Inflammatory macrophage (primary cell): ENCODE results near the gene SCAMP1.
"Not testable (repeated sequence)": the region's sequence is repeated elsewhere in the genome, so short reads cannot be mapped to it uniquely, and the experiment has no call there.

Experiments
- DNase-seq, 2 donors: peaks; one replicate each; pipeline ENCODE4 v3.0.0-alpha.2; 2020 to 2022
- total RNA-seq, 18 experiments: gene quantifications; one replicate each; lab custom pipeline; 2026; ENCODE audit warnings: mixed read lengths in 6 of 18, inconsistent platforms in 2 of 18; lab: John Stamatoyannopoulos, UW

Gene SCAMP1
- total RNA-seq: 21.4 to 151 (median 59.6) reads per million in 18 experiments

- peak; percentile 98 for DNase-seq
These were observed at the start of gene SCAMP1 for GRCh38 chr5:78359831-78360673. Gene SCAMP1 (plus strand): TSS chr5:78360617. CDS start chr5:78360672, 55 bp downstream.

- DNase-seq: no peak
These were observed 42.9 kb upstream of the SCAMP1 start for GRCh38 chr5:78317515-78317914.

GRCh38 chr5:78318337-78318736, 42.1 kb upstream of the SCAMP1 start:
- DNase-seq: no peak

GRCh38 chr5:78320401-78320800, 40.0 kb upstream of the SCAMP1 start:
- DNase-seq: peak; percentile 53 to 56

GRCh38 chr5:78323241-78323640, 37.2 kb upstream of the SCAMP1 start:
- no peak for DNase-seq

- DNase-seq: no peak
These were observed 33.5 kb upstream of the SCAMP1 start for GRCh38 chr5:78326930-78327329.

- no peak for DNase-seq
These were observed 32.5 kb upstream of the SCAMP1 start for GRCh38 chr5:78327761-78328510.

GRCh38 chr5:78328585-78329173, 31.7 kb upstream of the SCAMP1 start:
- DNase-seq: peak; percentile 63 to 73

- DNase-seq: no peak
These were observed 28.8 kb upstream of the SCAMP1 start for GRCh38 chr5:78331523-78332080.

GRCh38 chr5:78334811-78335210, 25.6 kb upstream of the SCAMP1 start:
- DNase-seq: no peak

GRCh38 chr5:78335976-78336375, 24.4 kb upstream of the SCAMP1 start:
- DNase-seq: no peak

GRCh38 chr5:78336698-78337097, 23.7 kb upstream of the SCAMP1 start:
- DNase-seq: no peak

- DNase-seq: peak; percentile 78 to 89
These were observed 20.6 kb upstream of the SCAMP1 start for GRCh38 chr5:78339617-78340436.

GRCh38 chr5:78341440-78341839, 19.0 kb upstream of the SCAMP1 start:
- DNase-seq: no peak

- DNase-seq: no peak
These were observed 14.9 kb upstream of the SCAMP1 start for GRCh38 chr5:78345485-78345884.

- no peak for DNase-seq
These were observed 6.9 kb upstream of the SCAMP1 start for GRCh38 chr5:78353520-78353919.

- DNase-seq: peak; percentile 48 to 57
These were observed 6.2 kb upstream of the SCAMP1 start for GRCh38 chr5:78354066-78354670.

- DNase-seq: peak; percentile 26 to 57
These were observed 4.9 kb upstream of the SCAMP1 start for GRCh38 chr5:78355561-78355960.

- DNase-seq: not testable (repeated sequence)
These were observed 974 bp upstream of the SCAMP1 start for GRCh38 chr5:78359455-78359830.

- no peak for DNase-seq
These were observed 182 bp downstream of the SCAMP1 start for GRCh38 chr5:78360674-78360923.

GRCh38 chr5:78360924-78361630, 660 bp downstream of the SCAMP1 start:
- DNase-seq: no peak
